Dedifferentiated amniotic fluid mesenchymal stem cell (primary cell): Measurements from ENCODE around the gene TRPV4.

ENCODE experiments used
- DNase-seq: peaks from one replicate; pipeline ENCODE4 v3.0.0-alpha.2; 2016; ENCODE audit errors: extremely low spot score

Gene TRPV4

DNA sequence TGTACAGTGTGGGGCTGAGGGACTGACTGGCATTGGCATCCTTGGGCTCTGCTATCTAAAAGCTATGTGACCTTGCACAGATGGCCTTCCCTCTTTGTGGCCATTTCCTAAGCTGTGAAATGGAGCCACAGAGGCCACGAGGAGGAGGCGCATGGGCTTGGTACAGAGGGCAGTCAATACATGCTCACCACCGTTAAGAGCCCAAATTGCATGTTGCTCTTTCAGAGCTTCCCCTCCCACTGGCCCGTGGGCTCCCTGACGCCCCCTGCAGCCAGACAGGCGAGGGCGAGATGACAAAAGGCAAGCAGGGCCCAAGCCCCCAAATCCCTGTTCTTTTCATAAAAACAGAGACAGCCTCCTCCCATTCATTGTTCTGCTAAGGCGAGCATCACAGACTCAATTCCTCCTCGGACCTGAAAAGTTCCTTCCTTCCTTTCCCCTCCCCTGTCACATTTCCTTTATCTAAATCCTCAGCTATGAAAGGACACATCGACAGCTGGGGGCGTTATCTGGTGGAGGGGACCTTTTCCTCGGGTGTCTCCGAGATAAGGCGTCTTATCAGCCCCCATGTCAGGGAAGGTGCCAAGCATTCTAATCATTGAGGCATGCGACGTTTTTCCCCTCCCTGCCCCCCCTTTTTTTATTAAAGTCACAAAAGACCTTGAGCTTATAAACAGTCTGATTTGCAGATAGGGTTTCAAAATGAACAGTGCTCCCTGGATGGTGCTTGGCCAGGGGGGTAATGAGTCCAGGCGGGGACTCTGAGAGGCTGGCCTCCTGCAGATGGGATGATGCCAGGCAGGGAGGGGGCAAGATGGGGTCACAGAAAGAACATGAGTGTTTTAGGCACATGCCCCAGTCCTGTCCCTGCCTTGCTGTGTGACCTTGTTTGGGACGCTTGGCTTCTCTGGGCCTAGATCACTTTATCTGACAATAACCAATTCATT is 93.2 kb downstream of the TRPV4 start:
- DNase-seq: no peak

DNA sequence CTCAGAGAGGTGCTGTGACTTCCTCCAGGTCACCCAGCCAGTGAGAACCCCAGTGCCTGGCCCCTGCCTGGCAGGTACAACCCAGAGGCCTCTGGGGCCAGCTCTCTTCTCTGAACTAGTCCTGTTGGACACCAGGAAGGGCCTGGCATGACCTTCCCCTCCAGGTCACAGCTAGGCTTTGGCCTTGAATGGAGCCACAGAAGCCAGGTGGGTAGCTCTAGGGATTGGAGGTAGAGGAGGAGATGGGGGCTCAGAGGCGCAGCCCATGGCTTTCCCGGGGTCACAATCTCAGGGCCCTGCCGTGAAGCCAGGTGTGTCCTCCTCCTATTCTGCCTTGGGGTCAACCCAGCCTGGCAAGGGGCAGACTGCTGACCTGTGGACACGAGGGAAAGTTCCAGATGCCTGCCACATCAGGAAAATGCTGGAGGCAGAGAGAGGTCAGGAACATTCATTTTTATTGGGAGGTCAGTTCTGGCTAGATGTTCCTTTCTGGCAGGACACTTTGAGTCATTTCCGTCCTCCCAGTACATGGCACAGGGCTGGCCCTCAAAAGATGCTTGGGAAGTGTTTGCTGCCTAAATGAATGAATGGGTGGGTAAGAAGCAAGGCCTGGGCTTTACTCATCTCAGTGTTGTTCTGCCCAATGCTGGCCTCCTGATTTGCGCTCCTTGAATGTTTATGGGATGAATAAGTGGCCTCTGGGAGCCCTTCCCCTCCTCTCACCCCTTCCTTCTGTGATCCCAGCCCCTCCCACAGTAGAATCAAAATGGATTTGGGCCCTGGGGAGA is 94.1 kb downstream of the TRPV4 start:
- DNase-seq: no peak

DNA sequence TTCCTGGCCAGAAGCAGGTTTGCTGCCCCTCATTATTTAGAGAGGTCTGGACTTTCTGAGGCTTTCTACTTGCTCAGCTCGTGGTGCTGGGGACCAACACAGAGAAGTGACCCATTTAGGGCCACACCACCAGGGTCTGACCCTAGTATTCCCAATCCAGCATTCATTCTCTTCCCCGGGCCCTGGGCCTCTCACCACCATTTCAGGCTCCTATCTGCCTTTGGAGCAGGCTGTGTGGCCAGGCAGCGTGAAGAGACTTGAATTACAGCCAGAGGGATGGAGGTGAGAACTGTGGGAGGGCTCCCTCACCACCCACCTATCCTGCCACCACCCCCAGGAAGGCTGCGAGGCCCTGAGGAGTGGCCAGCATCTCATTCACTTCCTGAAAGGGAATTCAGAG is 95.0 kb downstream of the TRPV4 start:
- DNase-seq: no peak

DNA sequence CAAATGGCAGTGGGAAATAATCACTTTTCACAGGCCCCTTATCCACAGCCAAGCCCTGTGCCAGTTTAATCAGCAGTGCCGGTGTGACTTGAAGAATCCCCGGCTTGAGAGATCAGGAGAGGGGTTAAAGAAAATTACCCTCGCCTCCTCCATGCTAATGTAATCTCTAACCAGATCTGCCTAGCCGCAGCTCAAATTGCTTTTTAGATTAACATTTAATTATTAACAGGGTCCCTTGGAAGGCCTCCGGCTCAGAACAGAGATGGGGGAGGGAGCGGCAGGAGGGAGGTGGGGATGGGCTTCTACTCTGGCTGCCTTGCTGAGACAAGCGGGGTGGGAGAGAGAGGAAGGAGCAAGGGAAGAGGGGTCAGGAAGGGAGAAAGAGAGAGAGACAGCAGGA is 95.6 kb downstream of the TRPV4 start:
- no peak for DNase-seq

DNA sequence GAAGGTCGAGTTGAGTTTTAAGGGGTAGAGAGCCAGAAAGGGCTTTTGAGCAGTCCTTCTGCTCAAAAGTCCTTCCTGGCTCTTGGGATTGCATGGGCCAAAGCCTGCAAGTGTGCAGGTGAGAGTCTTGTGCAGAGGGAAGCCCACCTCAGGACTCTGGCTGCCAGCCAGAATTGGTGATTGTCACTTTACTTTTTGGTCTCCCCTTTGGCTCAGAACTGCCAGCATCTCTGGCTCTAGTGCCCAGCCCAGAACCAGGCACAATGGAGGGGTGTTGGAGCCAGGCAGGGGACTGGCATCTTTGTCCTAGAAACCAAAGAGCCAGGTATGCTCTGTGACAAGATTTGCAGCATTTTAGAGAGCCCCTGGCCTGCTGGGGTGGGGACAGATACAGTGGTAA is 96.1 kb downstream of the TRPV4 start:
- DNase-seq: no peak

DNA sequence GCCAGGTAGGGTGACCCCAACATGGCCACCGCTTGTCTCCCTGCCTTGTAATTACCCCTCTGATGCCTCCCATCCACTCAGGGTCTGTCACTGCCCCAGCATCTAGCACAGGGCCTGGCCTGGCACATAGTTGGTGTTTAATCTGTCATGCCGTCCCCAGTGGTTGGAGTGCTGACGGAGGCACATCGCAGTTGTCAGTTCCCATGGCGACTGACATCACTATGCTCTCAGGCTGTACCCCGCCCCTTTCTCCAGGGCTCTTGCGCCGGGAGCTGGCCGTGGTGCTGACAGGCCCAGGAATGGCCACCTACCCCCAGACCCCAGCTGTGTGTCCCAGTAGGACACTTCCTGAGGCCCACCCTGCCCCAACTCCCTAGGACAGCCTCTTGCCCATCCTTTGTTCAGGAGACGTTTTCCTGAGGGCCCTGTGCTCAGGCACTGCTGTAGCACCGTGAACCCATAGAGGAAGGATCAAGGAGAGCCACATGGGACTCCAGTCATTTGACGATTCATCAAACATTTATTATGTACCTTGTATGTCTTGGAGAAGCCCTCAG is 96.6 kb downstream of the TRPV4 start:
- no peak for DNase-seq

DNA sequence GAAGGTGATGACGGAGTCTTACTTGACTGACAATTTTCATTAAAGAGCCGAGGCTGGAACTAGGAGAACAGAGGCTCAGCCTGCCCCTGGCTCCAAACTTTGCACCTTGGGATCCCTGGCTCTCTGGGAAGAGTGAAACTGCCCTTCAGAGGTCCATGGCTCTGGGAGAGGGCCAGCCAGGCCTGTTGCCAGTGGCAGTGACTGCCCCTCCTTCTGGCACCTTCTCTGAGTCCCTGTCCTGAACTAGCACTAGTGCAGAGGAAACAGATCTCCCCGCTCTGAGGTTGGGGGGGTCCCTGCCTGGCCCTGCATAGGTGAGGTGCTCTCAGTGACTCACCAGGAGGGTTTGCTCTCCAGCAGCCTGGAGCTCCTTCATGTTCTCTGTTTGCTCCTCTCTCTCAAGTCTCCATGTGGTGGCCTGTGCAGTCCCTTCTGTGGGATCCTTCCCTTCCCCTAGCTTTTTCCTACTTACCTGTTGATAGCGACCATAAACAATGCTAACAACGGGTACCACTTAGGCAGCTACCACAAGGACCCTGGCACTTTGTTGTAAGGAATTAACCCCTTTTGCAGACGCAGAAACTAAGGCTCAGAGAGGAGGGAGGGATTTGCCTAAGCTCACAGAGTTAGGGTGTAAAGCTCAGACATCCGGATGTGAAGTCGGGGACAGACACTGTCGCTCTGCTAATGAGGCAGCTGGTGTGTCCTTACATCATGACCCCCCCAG is 97.2 kb downstream of the TRPV4 start:
- no peak for DNase-seq

DNA sequence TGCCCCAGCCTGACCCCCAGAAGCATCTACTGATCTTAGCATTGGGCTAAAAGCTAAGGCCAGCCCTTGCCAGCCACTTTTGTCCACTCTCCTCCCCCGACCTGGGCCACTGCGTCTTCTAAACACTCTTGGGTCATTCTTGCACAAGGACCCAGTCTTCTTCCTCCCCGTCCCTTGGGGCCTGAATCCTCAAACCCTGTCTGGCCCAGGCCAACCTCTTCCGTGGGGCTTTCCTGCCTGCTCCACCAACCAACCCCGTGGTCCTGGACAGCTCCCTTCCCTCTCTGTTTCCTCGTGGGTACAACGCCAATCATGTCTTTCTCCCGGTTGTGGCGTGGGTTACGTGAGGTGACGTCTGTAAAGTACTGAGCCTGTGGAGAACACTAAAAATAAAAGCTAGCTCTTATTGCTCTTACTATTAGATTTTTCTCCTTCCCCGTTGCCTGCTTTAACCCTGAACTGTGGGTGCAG is 98.1 kb downstream of the TRPV4 start:
- no peak for DNase-seq

DNA sequence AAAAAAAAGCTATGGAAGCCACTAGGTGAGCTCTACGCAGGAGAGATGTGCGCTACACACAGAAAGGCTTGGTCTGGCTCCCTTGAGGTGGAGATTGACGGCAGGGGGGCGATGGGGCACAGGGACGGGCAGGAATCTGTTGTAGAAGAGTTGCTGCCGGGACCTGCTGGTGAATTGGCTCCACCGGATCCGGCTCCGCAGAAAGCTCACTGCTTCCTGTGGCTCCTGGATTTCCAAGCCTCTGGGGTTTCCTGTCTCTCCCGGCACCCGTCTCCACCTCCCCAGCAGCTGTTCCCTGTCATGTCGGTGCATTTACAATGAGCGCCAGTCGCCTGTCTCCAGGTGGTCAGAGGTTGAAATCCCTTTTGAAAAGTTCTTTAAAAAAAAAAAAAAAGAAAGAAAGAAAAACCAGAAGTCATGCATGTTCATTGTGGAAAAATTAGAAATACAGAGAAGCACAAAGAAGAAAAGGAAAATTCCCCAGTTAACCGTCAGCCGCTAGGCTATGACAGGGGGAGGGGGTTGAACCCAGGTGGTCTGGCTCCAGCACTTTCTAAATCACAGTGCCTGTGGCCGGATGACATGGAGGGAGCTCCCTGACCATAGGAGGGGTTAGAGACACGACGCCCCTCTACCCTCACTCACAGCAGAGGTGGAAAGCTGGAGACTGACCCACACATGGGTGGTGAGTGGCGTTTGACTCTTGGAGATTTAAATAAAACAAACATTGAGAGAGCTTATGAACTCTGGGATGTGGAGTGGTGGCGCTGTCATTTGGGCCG is 98.8 kb downstream of the TRPV4 start:
- DNase-seq: no peak
